IPS-18a (cell line): ENCODE measurements around the gene PLAAT4.
"Not testable (repeated sequence)": the region's sequence is repeated elsewhere in the genome, so short reads cannot be mapped to it uniquely, and the experiment has no call there.

Source experiments
- H3K27ac ChIP-seq: one replicate; pipeline ENCODE4 v1.5.1; 2013; ENCODE audit warnings: low read length
- H3K27me3 ChIP-seq: one replicate; pipeline ENCODE4 v1.6.1; 2013; ENCODE audit warnings: mild to moderate bottlenecking, low read length; ENCODE audit not compliant: control insufficient read depth, insufficient read depth
- H3K36me3 ChIP-seq: one replicate; pipeline ENCODE4 v1.6.1; 2013; ENCODE audit warnings: low read depth, low read length; ENCODE audit not compliant: control insufficient read depth
- H3K4me1 ChIP-seq: one replicate; pipeline ENCODE4 v1.6.1; 2013; ENCODE audit warnings: low read depth, low read length; ENCODE audit not compliant: control insufficient read depth
- H3K4me3 ChIP-seq: one replicate; pipeline ENCODE4 v1.5.1; 2013; ENCODE audit warnings: low read length
- H3K9ac ChIP-seq: one replicate; pipeline ENCODE4 v1.6.1; 2013; ENCODE audit warnings: mild to moderate bottlenecking, low read length, moderate library complexity
- H3K9me3 ChIP-seq: one replicate; pipeline ENCODE4 v1.6.1; 2013; ENCODE audit warnings: low read depth, low read length; ENCODE audit not compliant: control insufficient read depth

PLAAT4 gene

DNA sequence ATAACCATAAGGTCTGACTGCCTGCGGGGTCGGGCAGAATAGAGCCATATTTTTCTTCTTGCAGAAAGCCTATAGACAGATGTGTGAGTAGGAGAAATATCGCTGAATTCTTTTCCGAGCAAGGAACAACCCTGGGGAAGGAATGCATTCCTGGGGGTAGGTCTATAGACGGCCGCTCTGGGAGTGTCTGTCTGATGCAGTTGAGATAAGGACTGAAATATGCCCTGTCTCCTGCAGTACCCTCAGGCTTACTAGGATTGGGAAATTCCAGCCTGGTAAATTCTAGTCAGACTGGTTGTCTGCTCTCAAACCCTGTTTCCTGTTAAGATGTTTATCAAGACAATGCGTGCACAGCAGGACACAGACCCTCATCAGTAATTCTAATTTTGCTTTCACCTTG, 44.6 kb downstream of the PLAAT4 start:
- Histone ChIP-seq H3K9me3 (peaks cover 13% of the 10 kb centered on the region), H3K36me3 (peaks cover 14% of the 10 kb centered on the region)
- not testable (repeated sequence) for H3K9ac ChIP-seq, H3K27me3 ChIP-seq, H3K27ac ChIP-seq, H3K4me3 ChIP-seq, H3K4me1 ChIP-seq

DNA sequence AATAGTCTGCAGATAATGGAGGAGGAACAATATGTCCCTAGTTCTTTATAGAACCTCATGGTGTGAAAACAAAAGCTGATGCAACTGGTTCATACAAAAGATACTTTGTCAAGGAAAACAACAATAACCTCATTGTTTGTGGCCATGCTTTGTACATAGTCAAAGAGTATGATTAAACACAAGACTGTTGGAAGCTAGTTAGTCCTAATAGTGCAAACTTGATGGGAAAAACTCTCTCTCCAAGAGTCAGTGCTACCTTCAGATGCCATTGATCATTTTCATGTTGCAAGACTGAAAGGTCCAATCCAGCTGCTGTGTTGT, 46.7 kb downstream of the PLAAT4 start:
- Histone ChIP-seq H3K27me3 (no peaks in the 10 kb centered on the region), H3K36me3 (peaks cover 11% of the 10 kb centered on the region), H3K27ac (no peak overlapping the region), H3K9me3 (peaks cover 13% of the 10 kb centered on the region), H3K9ac (no peak overlapping the region), H3K4me1 (no peaks in the 10 kb centered on the region), H3K4me3 (no peak overlapping the region)

DNA sequence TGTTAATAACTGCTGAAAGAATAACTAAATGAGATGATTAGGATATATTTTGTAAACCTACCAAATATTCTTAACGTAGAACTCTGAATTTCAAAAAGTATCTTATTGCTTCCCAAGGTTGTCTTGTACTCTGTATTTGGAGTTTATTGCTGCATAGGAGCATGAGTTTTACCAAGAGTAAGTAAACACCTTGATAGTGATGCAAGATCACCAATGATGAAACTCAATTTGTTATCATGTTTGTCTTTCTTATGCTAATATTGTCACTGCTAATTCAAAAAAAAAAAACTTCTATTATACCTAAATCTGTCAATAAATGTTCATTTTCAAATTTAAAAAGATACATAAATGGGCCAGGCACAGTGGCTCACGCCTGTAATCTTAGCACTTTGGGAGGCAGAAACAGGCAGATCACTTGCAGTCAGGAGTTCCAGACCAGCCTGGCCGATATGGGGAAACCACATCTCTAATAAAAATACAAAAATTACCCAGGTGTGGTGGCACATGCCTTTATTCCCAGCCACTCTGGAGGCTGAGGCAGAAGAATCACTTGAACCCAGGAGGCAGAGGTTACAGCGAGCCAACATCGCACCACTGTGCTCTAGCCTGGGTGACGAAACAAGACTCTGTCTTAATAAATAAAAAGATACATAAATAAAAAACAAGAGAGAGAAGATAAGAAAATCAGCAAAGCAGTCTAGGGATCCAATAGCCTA, 50.0 kb downstream of the PLAAT4 start:
- peaks cover 8% of the 10 kb centered on the region for H3K36me3 ChIP-seq

DNA sequence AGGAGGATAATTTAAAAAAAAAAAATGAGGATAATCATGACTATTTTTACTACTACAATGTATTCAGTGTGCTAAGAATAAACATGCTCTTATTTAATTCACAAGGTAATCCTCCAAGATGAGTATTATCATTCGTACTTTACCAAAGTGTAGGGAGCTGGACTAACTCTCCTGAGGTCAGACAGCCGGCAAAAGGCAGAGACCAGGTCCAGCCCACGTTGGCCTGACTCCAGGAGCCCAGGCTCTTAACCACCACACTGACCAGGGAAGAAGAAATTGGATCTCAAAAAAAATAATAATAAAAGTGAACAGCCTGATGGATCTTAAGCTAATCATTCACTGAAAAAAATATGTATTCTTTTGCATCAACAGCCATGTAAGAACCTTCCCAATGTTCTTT, 52.4 kb downstream of the PLAAT4 start:
- Histone ChIP-seq H3K27ac (no peak overlapping the region), H3K4me1 (no peaks in the 10 kb centered on the region), H3K36me3 (peaks cover 4% of the 10 kb centered on the region), H3K9ac (no peak overlapping the region), H3K9me3 (no peaks in the 10 kb centered on the region), H3K4me3 (no peak overlapping the region), H3K27me3 (no peaks in the 10 kb centered on the region)

More for the DNA sequence above, 50.0 kb downstream of the PLAAT4 start:
- Histone ChIP-seq H3K4me1 (no peaks in the 10 kb centered on the region), H3K9ac (no peak overlapping the region), H3K4me3 (no peak overlapping the region), H3K27ac (no peak overlapping the region), H3K27me3 (no peaks in the 10 kb centered on the region), H3K9me3 (no peaks in the 10 kb centered on the region)

DNA sequence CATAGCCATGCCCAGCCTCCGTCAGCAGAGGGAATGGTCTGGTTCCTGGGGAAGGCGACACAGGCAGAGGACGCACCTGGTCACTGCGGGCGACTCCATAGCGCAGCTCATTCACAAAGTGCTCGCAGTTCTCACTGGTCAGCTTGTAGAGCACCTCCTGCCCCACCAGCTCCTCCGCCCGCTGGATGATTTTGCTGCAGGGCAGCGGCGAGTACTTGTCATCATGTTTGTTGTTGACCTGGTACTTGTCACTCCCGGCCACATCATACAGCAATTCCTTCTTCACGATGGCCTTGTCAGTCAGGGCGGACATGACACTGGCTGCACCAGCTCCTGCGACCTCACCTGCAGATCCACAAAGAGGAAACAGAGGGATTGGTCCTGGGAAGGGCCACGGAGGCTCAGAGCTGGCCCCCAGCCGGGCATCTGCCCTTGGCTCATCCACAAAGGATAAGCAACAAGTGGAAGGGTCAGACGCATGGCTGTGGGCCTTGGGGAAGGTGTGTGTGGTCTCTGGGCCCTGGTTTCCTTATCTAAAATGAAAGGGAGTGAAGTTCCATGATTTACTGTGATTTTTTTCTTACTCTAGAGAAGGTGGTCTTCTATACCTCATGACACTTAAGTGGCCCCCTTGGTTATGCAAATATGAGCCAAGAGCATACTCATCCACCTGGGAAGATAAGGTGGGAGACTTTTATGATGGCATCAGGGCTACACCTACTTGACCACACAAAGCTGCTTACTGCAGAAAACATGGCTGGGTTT, 53.6 kb downstream of the PLAAT4 start:
- Histone ChIP-seq H3K4me3 (no peak overlapping the region), H3K27ac (no peak overlapping the region), H3K27me3 (no peaks in the 10 kb centered on the region), H3K9me3 (no peaks in the 10 kb centered on the region), H3K36me3 (peaks cover 4% of the 10 kb centered on the region), H3K4me1 (no peaks in the 10 kb centered on the region), H3K9ac (no peak overlapping the region)

DNA sequence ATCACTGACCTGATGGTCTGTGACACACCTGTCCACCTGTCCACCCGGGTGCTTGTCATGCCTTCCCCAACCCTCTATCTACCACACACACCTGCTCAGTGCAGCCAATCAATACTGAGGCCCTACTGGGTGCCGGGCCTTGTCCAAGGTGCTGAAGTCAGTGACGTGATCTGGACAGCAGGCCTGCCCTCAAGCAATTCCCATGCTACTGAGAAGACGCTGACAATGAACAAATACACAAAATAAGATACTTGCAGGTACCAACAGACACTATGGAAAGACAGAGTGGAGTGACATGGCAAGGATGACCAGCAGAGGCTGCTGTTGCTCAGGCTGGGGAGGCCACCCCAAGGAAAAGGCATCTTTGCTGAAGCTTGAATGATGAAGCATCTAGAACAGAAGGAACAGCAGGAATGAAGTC, 56.4 kb downstream of the PLAAT4 start:
- Histone ChIP-seq H3K9me3 (no peaks in the 10 kb centered on the region), H3K27me3 (no peaks in the 10 kb centered on the region), H3K9ac (no peak overlapping the region), H3K4me3 (no peak overlapping the region), H3K4me1 (no peaks in the 10 kb centered on the region), H3K27ac (no peak overlapping the region), H3K36me3 (peaks cover 3% of the 10 kb centered on the region)

DNA sequence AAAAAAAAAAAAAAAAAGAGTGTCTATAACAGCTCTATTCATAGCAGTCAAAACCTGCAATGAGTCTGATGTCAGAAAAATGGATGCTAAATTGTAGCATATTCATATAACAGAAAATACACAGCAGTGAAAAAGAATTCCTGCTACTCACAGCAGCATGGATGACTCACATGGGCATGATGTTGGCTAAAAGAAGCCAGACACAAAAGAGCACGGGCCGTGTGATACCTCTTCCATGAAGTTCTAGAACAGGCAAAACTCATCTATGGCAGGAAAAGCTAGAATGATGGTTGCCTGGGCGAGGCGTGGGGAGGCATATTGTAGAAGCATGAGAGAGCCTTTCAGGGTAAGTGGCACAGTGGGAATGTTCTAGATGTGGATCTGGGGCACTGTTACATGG, 58.7 kb downstream of the PLAAT4 start:
- no peak overlapping the region for H3K9ac ChIP-seq
- peaks cover 3% of the 10 kb centered on the region for H3K36me3 ChIP-seq
- no peak overlapping the region for H3K27ac ChIP-seq

More for the DNA sequence above, 58.7 kb downstream of the PLAAT4 start:
- no peak overlapping the region for H3K4me3 ChIP-seq
- no peaks in the 10 kb centered on the region for H3K27me3 ChIP-seq
- H3K9me3 ChIP-seq: no peaks in the 10 kb centered on the region
- H3K4me1 ChIP-seq: no peaks in the 10 kb centered on the region
